GM12874 (cell line): ENCODE measurements around the gene TLR4.

Source experiments
- TF ChIP-seq, protein P1 (sequence below): IDR thresholded peaks from 2 replicates; pipeline ENCODE4 v1.5.1; 2011; ENCODE audit warnings: low read depth, mild to moderate bottlenecking, control low read depth, low read length, moderate library complexity; ENCODE audit not compliant: insufficient read depth

TLR4 gene

GRCh38 chr9:117677572-117677971, 26.6 kb upstream of the TLR4 start:
- TF ChIP-seq, protein P1, sequence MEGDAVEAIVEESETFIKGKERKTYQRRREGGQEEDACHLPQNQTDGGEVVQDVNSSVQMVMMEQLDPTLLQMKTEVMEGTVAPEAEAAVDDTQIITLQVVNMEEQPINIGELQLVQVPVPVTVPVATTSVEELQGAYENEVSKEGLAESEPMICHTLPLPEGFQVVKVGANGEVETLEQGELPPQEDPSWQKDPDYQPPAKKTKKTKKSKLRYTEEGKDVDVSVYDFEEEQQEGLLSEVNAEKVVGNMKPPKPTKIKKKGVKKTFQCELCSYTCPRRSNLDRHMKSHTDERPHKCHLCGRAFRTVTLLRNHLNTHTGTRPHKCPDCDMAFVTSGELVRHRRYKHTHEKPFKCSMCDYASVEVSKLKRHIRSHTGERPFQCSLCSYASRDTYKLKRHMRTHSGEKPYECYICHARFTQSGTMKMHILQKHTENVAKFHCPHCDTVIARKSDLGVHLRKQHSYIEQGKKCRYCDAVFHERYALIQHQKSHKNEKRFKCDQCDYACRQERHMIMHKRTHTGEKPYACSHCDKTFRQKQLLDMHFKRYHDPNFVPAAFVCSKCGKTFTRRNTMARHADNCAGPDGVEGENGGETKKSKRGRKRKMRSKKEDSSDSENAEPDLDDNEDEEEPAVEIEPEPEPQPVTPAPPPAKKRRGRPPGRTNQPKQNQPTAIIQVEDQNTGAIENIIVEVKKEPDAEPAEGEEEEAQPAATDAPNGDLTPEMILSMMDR: no peak

GRCh38 chr9:117678871-117679270, 25.3 kb upstream of the TLR4 start:
- TF ChIP-seq, protein P1: no peak

GRCh38 chr9:117679416-117679815, 24.8 kb upstream of the TLR4 start:
- TF ChIP-seq, protein P1: no peak

- TF ChIP-seq, protein P1: no peak
Observed at GRCh38 chr9:117681888-117682287, 22.3 kb upstream of the TLR4 start.

DNA sequence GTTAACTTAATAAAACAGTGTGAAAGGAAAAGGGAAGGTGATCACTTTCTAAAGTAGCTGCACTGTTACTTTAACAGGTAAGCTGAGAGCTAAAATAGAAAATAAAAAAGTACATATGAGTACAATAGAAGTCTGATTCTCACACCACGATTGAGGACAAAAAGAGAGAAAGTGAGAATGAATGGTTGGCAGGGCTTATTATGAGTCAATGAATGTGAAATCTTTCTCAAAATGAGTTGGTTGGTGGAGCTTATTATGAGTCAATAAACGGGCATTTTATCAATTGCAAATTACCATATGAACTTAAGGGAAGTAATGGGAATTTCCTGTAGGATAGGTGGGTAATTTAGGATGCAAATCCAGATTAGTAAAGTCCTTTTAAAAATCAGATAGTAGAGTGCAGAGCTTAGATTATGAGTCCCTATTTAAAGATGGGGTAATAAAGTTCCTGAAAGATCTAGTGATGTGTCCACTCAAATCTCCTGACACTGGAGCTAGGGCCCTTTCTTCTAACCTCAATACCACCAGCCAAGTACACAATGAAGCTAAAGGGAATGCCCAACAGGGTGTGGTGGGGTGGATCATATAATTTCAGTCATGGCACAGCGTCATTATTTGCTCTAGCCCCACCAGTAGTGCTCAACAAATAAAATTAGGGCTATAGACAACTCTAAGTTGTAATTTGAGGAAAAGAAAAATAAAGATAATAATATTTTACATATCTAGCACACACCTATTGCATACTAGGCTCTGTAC, 21.1 kb upstream of the TLR4 start:
- TF ChIP-seq, protein P1: no peak

- TF ChIP-seq, protein P1: no peak
Observed at GRCh38 chr9:117687532-117687931, 16.7 kb upstream of the TLR4 start.

DNA sequence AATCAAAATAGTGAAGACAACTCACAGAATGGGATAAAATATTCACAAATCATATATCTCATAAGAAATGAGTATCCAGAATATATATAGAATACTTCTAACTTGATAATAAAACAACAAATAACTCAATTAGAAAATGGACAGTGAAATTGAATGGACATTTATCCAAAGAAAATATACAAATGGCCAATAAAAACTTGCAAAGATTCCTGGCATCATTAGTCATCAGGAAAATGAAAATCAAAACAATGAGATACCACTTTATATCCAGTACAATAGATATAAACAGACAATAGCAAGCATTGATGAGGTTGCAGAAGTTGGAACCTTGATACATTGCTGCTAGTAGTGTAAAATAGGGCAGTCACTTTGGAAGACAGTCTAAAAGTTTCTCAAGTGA, 12.8 kb upstream of the TLR4 start:
- TF ChIP-seq, protein P1: no peak
